Loucy (cell line): ENCODE data around the gene GPR152.

Experiments used
- EZH2phosphoT487 ChIP-seq: fragments of 200-600 bp; IDR thresholded peaks from 2 replicates; pipeline ENCODE4 v1.6.1; 2018; ENCODE audit warnings: antibody characterized with exemption, mild to moderate bottlenecking, moderate library complexity, borderline replicate concordance
- TF ChIP-seq, protein P1 (sequence below): fragments of 200-600 bp; sonication (generic); conservative IDR thresholded peaks from 2 replicates; pipeline ENCODE4 v1.5.1; 2014; ENCODE audit warnings: mild to moderate bottlenecking, antibody characterized with exemption, low read length

- TF ChIP-seq, protein P1, sequence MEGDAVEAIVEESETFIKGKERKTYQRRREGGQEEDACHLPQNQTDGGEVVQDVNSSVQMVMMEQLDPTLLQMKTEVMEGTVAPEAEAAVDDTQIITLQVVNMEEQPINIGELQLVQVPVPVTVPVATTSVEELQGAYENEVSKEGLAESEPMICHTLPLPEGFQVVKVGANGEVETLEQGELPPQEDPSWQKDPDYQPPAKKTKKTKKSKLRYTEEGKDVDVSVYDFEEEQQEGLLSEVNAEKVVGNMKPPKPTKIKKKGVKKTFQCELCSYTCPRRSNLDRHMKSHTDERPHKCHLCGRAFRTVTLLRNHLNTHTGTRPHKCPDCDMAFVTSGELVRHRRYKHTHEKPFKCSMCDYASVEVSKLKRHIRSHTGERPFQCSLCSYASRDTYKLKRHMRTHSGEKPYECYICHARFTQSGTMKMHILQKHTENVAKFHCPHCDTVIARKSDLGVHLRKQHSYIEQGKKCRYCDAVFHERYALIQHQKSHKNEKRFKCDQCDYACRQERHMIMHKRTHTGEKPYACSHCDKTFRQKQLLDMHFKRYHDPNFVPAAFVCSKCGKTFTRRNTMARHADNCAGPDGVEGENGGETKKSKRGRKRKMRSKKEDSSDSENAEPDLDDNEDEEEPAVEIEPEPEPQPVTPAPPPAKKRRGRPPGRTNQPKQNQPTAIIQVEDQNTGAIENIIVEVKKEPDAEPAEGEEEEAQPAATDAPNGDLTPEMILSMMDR = no peak
- TF ChIP-seq EZH2phosphoT487 = no peak
Measured at GRCh38 chr11:67433536-67434394, 18.8 kb downstream of the GPR152 start.
